GM18868 (cell line): ENCODE measurements around the gene NAA50.
A peak's percentile ranks its signal among the peaks of the same experiment; 100 is the strongest.

Experiments
- ATAC-seq: cut with Tn5 transposase; IDR thresholded peaks from one replicate; pipeline ENCODE4 v1.9.1; 2021; ENCODE audit warnings: mild to moderate bottlenecking, moderate library complexity; ENCODE audit not compliant: unreplicated experiment

NAA50 gene

GRCh38 chr3:113745756-113746547 is at the start of gene NAA50:
Gene NAA50, minus strand, starts transcription at chr3:113746249. Its CDS starts 300 bp downstream, at chr3:113745949.
- peak; percentile 46 for ATAC-seq

GRCh38 chr3:113795693-113796092 is 49.6 kb upstream of the NAA50 start:
- no peak for ATAC-seq

GRCh38 chr3:113794526-113794925 is 48.5 kb upstream of the NAA50 start:
- ATAC-seq = no peak

GRCh38 chr3:113791381-113791780 is 45.3 kb upstream of the NAA50 start:
- no peak for ATAC-seq

GRCh38 chr3:113783980-113784379 is 37.9 kb upstream of the NAA50 start:
- ATAC-seq = peak; percentile 3

GRCh38 chr3:113783463-113783862 is 37.4 kb upstream of the NAA50 start:
- peak; percentile 93 for ATAC-seq

GRCh38 chr3:113776564-113776963 is 30.5 kb upstream of the NAA50 start:
- no peak for ATAC-seq

- no peak for ATAC-seq
Observed at GRCh38 chr3:113775516-113775915, 29.5 kb upstream of the NAA50 start.

GRCh38 chr3:113773381-113773780 is 27.3 kb upstream of the NAA50 start:
- no peak for ATAC-seq

GRCh38 chr3:113771993-113772392 is 25.9 kb upstream of the NAA50 start:
- no peak for ATAC-seq

- ATAC-seq = peak; percentile 55
Observed at GRCh38 chr3:113769551-113769950, 23.5 kb upstream of the NAA50 start.

- no peak for ATAC-seq
Observed at GRCh38 chr3:113764698-113765097, 18.6 kb upstream of the NAA50 start.

- ATAC-seq = no peak
Observed at GRCh38 chr3:113758389-113759024, 12.5 kb upstream of the NAA50 start.

GRCh38 chr3:113754494-113755159 is 8.6 kb upstream of the NAA50 start:
- ATAC-seq = peak; percentile 81

GRCh38 chr3:113753376-113753985 is 7.4 kb upstream of the NAA50 start:
- no peak for ATAC-seq

GRCh38 chr3:113751141-113751540 is 5.1 kb upstream of the NAA50 start:
- no peak for ATAC-seq

- no peak for ATAC-seq
Observed at GRCh38 chr3:113747283-113748046, 1.4 kb upstream of the NAA50 start.

GRCh38 chr3:113746548-113747282 is 666 bp upstream of the NAA50 start, which contains the start of gene ATP6V1A:
Gene ATP6V1A, plus strand, starts transcription at chr3:113747035. Its CDS starts 31,719 bp downstream, at chr3:113778754.
- ATAC-seq = peak; percentile 42

GRCh38 chr3:113744941-113745755 is 901 bp downstream of the NAA50 start:
- ATAC-seq = peak; percentile 66
